ENCODE data around the gene GHDC.

GRCh38 chr17:42202696-42203095, 8.4 kb upstream of the GHDC start:
- no peak for TF ChIP-seq NFIC (IDR thresholded peaks at IDR 0.05)
- TF ChIP-seq FOXM1 (IDR thresholded peaks at IDR 0.05; ENCODE audit: borderline replicate concordance, low read depth) = no peak
- no peak for TF ChIP-seq EP300 (IDR thresholded peaks at IDR 0.05; ENCODE audit: borderline replicate concordance)
- TF ChIP-seq TAF1 (IDR thresholded peaks at IDR 0.05; ENCODE audit: low read depth) = no peak
- no peak for TF ChIP-seq REST (IDR thresholded peaks at IDR 0.05; ENCODE audit: low read depth)
- TF ChIP-seq, protein P1, sequence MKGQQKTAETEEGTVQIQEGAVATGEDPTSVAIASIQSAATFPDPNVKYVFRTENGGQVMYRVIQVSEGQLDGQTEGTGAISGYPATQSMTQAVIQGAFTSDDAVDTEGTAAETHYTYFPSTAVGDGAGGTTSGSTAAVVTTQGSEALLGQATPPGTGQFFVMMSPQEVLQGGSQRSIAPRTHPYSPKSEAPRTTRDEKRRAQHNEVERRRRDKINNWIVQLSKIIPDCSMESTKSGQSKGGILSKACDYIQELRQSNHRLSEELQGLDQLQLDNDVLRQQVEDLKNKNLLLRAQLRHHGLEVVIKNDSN (IDR thresholded peaks at IDR 0.05) = no peak
- TF ChIP-seq YY1 (IDR thresholded peaks at IDR 0.05; ENCODE audit: low read depth) = no peak

All from Ishikawa (cell line).